Measurements from ENCODE around the gene INSC.
A peak's percentile ranks its signal among the peaks of the same experiment; 100 is the strongest.

Gene INSC

DNA sequence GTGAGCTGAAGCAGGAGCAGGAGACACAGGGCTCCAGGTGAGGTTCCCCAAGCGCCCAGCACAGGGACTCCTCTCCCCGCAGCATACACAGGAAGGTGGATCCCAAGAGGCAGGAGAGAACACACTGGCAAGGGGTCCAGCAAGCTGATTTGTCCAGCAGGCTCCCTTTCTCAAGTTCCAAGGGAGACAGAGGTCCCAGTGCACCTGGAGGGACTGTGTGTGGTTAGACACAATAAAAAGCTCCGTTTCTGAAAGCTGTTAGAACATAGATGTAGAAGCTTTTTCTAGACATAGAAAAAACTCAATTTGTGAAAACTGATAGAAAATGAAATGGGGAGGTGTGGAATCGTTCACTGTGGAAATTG lies 39.6 kb upstream of the INSC start:
- H3K27ac ChIP-seq = no peak overlapping the region
- TF ChIP-seq, protein P1, sequence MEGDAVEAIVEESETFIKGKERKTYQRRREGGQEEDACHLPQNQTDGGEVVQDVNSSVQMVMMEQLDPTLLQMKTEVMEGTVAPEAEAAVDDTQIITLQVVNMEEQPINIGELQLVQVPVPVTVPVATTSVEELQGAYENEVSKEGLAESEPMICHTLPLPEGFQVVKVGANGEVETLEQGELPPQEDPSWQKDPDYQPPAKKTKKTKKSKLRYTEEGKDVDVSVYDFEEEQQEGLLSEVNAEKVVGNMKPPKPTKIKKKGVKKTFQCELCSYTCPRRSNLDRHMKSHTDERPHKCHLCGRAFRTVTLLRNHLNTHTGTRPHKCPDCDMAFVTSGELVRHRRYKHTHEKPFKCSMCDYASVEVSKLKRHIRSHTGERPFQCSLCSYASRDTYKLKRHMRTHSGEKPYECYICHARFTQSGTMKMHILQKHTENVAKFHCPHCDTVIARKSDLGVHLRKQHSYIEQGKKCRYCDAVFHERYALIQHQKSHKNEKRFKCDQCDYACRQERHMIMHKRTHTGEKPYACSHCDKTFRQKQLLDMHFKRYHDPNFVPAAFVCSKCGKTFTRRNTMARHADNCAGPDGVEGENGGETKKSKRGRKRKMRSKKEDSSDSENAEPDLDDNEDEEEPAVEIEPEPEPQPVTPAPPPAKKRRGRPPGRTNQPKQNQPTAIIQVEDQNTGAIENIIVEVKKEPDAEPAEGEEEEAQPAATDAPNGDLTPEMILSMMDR (conservative IDR thresholded peaks at IDR 0.05) = peak; percentile 76
- TF ChIP-seq ZFX (IDR thresholded peaks at IDR 0.05) = no peak

- no peak overlapping the region for H3K27ac ChIP-seq
- TF ChIP-seq, protein P1 (conservative IDR thresholded peaks at IDR 0.05) = no peak
- TF ChIP-seq ZFX (IDR thresholded peaks at IDR 0.05) = no peak
Observed at GRCh38 chr11:15091175-15091574, 23.5 kb upstream of the INSC start.

DNA sequence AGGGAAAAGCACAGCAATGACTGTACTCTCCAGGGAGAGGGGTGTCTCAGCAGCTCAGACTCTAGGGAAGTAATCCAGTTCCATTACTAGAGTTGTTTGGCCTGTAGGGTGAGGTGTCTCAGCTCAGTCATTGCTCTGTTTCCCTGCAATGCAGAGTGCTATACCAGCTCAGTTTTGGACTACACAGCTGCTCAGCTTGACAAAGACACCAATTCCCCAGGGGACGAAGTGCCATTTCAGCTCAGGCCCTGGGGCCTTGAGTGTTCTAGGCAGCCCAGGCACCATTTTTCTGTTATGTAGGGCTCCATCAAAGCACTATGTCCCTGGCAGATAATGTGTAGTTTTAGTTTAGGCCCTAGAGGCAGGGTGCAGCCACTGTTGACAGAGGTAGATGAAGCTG lies 23.1 kb upstream of the INSC start:
- no peak overlapping the region for H3K27ac ChIP-seq
- TF ChIP-seq, protein P1 (conservative IDR thresholded peaks at IDR 0.05) = no peak
- no peak for TF ChIP-seq ZFX (IDR thresholded peaks at IDR 0.05)

DNA sequence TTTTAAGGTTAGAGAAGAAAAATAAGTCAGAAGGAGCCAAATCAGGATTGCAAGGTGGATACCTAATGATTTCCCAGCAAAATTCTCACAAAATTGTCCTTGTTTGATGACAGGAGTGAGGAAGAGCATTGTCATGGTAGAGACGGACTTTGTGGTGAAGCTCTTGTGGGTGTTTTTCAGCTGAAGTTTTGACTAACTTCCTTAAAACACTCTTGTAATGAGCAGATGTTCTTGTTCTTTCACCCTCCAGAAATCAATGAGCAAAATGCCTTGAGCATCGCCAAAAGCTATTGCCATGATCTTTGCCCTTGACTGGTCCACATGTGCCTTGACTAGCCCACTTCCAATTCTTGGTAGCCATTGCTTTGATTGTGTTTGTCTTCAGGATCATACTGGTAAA lies 21.3 kb upstream of the INSC start:
- H3K27ac ChIP-seq = no peak overlapping the region
- TF ChIP-seq ZFX (IDR thresholded peaks at IDR 0.05) = no peak
- TF ChIP-seq, protein P1 (conservative IDR thresholded peaks at IDR 0.05) = no peak

DNA sequence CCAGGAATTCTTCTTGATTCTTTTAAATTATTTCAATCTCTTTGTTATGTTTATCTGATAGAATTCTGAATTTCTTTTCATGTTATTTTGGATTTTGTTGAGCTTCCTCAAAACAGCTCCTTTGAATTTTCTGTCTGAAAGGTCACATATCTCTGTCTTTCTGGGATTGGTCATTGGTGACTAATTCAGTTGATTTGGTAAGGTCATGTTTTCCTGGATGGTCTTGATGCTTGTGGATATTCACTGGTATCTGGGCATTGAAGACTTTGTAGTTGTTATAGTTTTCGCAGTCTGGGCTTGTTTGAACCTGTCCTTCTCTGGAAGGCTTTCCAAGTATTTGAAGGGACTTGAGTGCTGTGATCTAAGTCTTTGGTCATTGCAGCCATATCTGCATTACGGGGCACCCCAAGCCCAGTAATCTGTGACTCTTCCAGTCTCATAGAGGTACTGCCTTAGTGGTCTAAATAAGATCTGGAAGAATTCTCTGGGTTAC lies 18.9 kb upstream of the INSC start:
- TF ChIP-seq ZFX (IDR thresholded peaks at IDR 0.05) = no peak
- TF ChIP-seq, protein P1 (conservative IDR thresholded peaks at IDR 0.05) = no peak
- H3K27ac ChIP-seq = no peak overlapping the region

DNA sequence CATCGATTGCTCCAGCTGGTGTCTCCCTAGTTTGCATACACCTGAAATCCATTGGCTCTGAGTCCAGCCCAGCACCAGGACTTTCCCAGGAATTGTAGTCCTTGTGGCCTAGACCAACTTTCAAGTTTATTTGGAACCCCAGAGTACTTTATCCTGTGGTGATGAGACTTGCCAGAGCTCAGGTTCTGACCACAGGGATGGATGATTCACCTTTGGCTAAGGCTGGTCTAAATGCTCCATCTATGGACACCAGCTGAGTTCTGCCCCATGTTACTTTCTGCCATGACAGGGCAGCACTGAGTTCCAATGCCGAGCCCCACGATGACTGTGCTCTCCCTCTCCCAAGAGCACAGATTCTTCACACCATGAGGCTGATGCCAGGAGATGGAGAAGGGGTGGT lies 17.3 kb upstream of the INSC start:
- TF ChIP-seq, protein P1 (conservative IDR thresholded peaks at IDR 0.05) = no peak
- TF ChIP-seq ZFX (IDR thresholded peaks at IDR 0.05) = no peak
- no peak overlapping the region for H3K27ac ChIP-seq

DNA sequence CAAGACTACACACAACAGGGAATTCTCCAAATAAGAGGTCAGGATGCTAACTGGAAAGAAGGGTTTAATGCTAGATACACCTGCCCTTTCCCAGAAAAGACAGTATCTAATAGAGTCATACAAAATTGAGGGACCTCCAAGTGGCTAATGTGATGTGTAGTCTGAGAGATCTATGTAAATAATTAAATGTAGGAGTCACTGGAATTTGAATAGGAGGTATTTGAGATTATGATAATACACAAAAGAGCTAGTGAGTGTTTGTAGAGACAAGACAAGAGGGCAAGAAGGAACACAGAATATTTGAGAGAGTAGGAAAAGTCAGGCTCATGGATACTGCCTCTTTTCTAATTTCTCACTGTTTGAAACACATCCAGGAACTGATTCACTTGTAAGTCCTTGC lies 15.5 kb upstream of the INSC start:
- TF ChIP-seq, protein P1 (conservative IDR thresholded peaks at IDR 0.05) = no peak
- TF ChIP-seq ZFX (IDR thresholded peaks at IDR 0.05) = no peak
- H3K27ac ChIP-seq = no peak overlapping the region
